DOHH2 (cell line): Measurements from ENCODE around the gene C15orf40.
"Not testable (repeated sequence)": the region's sequence is repeated elsewhere in the genome, so short reads cannot be mapped to it uniquely, and the experiment has no call there.

Experiments used
- EZH2phosphoT487 ChIP-seq: fragments of 200-600 bp; sonication (generic); IDR thresholded peaks from 2 replicates; pipeline ENCODE4 v1.6.1; 2017; ENCODE audit warnings: borderline replicate concordance, mild to moderate bottlenecking, antibody characterized with exemption, low read length, moderate library complexity, mixed read lengths
- TF ChIP-seq, protein P1 (sequence below): fragments of 200-600 bp; sonication (generic); IDR thresholded peaks from one replicate; pipeline ENCODE4 v1.5.1; 2014; ENCODE audit warnings: antibody characterized with exemption, mild to moderate bottlenecking, low read depth, low read length; ENCODE audit not compliant: poor library complexity, severe bottlenecking

DNA sequence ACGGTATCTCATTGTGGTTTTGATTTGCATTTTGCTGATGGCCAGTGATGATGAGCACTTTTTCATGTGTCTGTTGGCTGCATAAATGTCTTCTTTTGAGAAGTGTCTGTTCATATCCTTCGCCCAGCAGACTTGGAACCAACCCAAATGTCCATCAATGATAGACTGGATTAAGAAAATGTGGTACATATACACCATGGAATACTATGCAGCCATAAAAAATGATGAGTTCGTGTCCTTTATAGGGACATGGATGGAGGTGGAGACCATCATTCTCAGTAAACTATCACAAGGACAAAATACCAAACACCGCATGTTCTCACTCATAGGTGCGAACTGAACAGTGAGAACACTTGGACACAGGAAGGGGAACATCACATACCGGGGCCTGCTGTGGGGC is 19.8 kb upstream of the C15orf40 start:
- TF ChIP-seq, protein P1, sequence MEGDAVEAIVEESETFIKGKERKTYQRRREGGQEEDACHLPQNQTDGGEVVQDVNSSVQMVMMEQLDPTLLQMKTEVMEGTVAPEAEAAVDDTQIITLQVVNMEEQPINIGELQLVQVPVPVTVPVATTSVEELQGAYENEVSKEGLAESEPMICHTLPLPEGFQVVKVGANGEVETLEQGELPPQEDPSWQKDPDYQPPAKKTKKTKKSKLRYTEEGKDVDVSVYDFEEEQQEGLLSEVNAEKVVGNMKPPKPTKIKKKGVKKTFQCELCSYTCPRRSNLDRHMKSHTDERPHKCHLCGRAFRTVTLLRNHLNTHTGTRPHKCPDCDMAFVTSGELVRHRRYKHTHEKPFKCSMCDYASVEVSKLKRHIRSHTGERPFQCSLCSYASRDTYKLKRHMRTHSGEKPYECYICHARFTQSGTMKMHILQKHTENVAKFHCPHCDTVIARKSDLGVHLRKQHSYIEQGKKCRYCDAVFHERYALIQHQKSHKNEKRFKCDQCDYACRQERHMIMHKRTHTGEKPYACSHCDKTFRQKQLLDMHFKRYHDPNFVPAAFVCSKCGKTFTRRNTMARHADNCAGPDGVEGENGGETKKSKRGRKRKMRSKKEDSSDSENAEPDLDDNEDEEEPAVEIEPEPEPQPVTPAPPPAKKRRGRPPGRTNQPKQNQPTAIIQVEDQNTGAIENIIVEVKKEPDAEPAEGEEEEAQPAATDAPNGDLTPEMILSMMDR, result not testable (repeated sequence)
- not testable (repeated sequence) for TF ChIP-seq EZH2phosphoT487
